Neural cell (in vitro differentiated cells): Measurements from ENCODE around the gene PBX2. TPM values are rescaled to one million over a fixed set of nuclear protein-coding genes. Genes with fewer than 3 reads are reported as not detected.

Source experiments
- H2AFZ ChIP-seq: fragments of 200-600, 300-800 bp; sonication (generic), shearing (Covaris generic); 2 replicates; pipeline ENCODE4 v1.6.0; 2014; ENCODE audit warnings: low read depth, mild to moderate bottlenecking, antibody characterized with exemption, low read length, moderate library complexity
- H3F3A ChIP-seq: fragments of 200-600 bp; shearing (Covaris generic); 2 replicates; pipeline ENCODE4 v1.6.1; 2016; ENCODE audit warnings: mild to moderate bottlenecking, moderate library complexity, mixed read lengths, antibody characterized with exemption, low read length; ENCODE audit not compliant: insufficient read depth, poor library complexity, severe bottlenecking
- H3K27ac ChIP-seq: fragments of 200-600, 300-800 bp; sonication (generic), shearing (Covaris generic); 2 replicates; pipeline ENCODE4 v1.5.1; 2014; ENCODE audit warnings: mild to moderate bottlenecking, low read length, moderate library complexity
- H3K27me3 ChIP-seq: fragments of 300-800, 200-600 bp; sonication (generic), shearing (Covaris generic); 2 replicates; pipeline ENCODE4 v1.6.0; 2014; ENCODE audit warnings: mild to moderate bottlenecking, low read depth, low read length, moderate library complexity; ENCODE audit not compliant: insufficient read depth
- H3K36me3 ChIP-seq: fragments of 300-800, 200-600 bp; sonication (generic), shearing (Covaris generic); 2 replicates; pipeline ENCODE4 v1.5.1; 2014; ENCODE audit warnings: mild to moderate bottlenecking, antibody characterized with exemption, low read length, moderate library complexity; ENCODE audit not compliant: insufficient read depth
- H3K4me2 ChIP-seq: fragments of 300-800, 200-600 bp; sonication (generic), shearing (Covaris generic); 2 replicates; pipeline ENCODE4 v1.6.0; 2014; ENCODE audit warnings: mild to moderate bottlenecking, low read length
- H3K4me3 ChIP-seq: fragments of 300-800, 200-600 bp; sonication (generic), shearing (Covaris generic); 2 replicates; pipeline ENCODE4 v1.5.1; 2014; ENCODE audit warnings: mild to moderate bottlenecking, low read length, moderate library complexity
- H3K79me2 ChIP-seq: fragments of 200-600 bp; shearing (Covaris generic); replicated peaks from 2 replicates; pipeline ENCODE4 v1.6.0; 2014; ENCODE audit warnings: mild to moderate bottlenecking, low read length, moderate library complexity; ENCODE audit not compliant: insufficient read depth
- H3K9ac ChIP-seq: fragments of 300-800, 200-600 bp; sonication (generic), shearing (Covaris generic); 2 replicates; pipeline ENCODE4 v1.6.1; 2016; ENCODE audit warnings: mild to moderate bottlenecking, low read length, mixed read lengths
- H3K9me2 ChIP-seq: fragments of 200-600 bp; shearing (Covaris generic); 2 replicates; pipeline ENCODE4 v1.6.1; 2016; ENCODE audit warnings: mild to moderate bottlenecking, low read length, mixed read lengths; ENCODE audit not compliant: insufficient read depth
- H3K9me3 ChIP-seq: fragments of 200-600, 300-800 bp; sonication (generic), shearing (Covaris generic); 2 replicates; pipeline ENCODE4 v1.6.1; 2016; ENCODE audit warnings: mild to moderate bottlenecking, mixed run types, low read length, moderate library complexity, mixed read lengths
- H4K20me1 ChIP-seq: fragments of 200-600 bp; shearing (Covaris generic); 2 replicates; pipeline ENCODE4 v1.6.1; 2016; ENCODE audit warnings: mild to moderate bottlenecking, mixed run types; ENCODE audit not compliant: insufficient read depth
- CTCF ChIP-seq: fragments of 450-650 bp; IDR thresholded peaks from 2 replicates; pipeline ENCODE4 v1.5.1; 2014; ENCODE audit warnings: antibody characterized with exemption, mild to moderate bottlenecking, moderate library complexity; ENCODE audit not compliant: poor library complexity, severe bottlenecking
- EP300 ChIP-seq: fragments of 450-650 bp; conservative IDR thresholded peaks from 2 replicates; pipeline ENCODE4 v1.6.1; 2014; ENCODE audit warnings: antibody characterized with exemption, mild to moderate bottlenecking, moderate library complexity; ENCODE audit not compliant: poor library complexity, severe bottlenecking
- EZH2 ChIP-seq: fragments of 200-600, 300-800 bp; shearing (Covaris generic), sonication (generic); IDR thresholded peaks from 2 replicates; pipeline ENCODE4 v1.6.1; 2014; ENCODE audit warnings: antibody characterized with exemption, low read length, borderline replicate concordance, mild to moderate bottlenecking; ENCODE audit not compliant: insufficient read depth, poor library complexity, severe bottlenecking
- MXI1 ChIP-seq: fragments of 450-650 bp; conservative IDR thresholded peaks from 2 replicates; pipeline ENCODE4 v1.6.1; 2014; ENCODE audit warnings: antibody characterized with exemption, mild to moderate bottlenecking; ENCODE audit not compliant: poor library complexity, severe bottlenecking
- POLR2AphosphoS5 ChIP-seq: IDR thresholded peaks from 2 replicates; pipeline ENCODE4 v1.6.1; 2012
- RAD21 ChIP-seq: fragments of 450-650 bp; conservative IDR thresholded peaks from 2 replicates; pipeline ENCODE4 v1.6.1; 2014; ENCODE audit warnings: antibody characterized with exemption, mild to moderate bottlenecking, moderate library complexity
- REST ChIP-seq: IDR thresholded peaks from 2 replicates; pipeline ENCODE4 v1.6.1; 2012; ENCODE audit warnings: borderline replicate concordance
- SMC3 ChIP-seq: fragments of 450-650 bp; conservative IDR thresholded peaks from 2 replicates; pipeline ENCODE4 v1.6.1; 2014; ENCODE audit warnings: antibody characterized with exemption, mild to moderate bottlenecking, moderate library complexity; ENCODE audit not compliant: poor library complexity
- TAF1 ChIP-seq: IDR thresholded peaks from 2 replicates; pipeline ENCODE4 v1.6.1; 2012; ENCODE audit warnings: low read depth
- polyA minus RNA-seq: library from RNA; depleted of rRNA, polyadenylated mRNA; stranded (reverse); fragments of >200 nt; gene quantifications from 2 replicates; pipeline ENCODE4 v1.2.3, GENCODE V29; 2014
- polyA plus RNA-seq: library from polyadenylated mRNA; depleted of rRNA; stranded (reverse); fragments of >200 nt; gene quantifications from 2 replicates; pipeline ENCODE4 v1.2.3, GENCODE V29; 2014

PBX2 gene
- polyA plus RNA-seq = 53.2 and 78.7 TPM in 2 replicates
- polyA minus RNA-seq = 83.3 and 91.3 TPM in 2 replicates

- peak within 1 kb of the TSS; percentile 79 for H2AFZ ChIP-seq
- H3K4me3 ChIP-seq = peak within 1 kb of the TSS; percentile 75
- peak within 1 kb of the TSS; percentile 89 for H3K4me2 ChIP-seq
- H4K20me1 ChIP-seq = no peaks in the 10 kb centered on the region
- peak within 1 kb of the TSS; percentile 91 for H3K27ac ChIP-seq
- no peaks in the 10 kb centered on the region for H3K9me2 ChIP-seq
- TF ChIP-seq CTCF (no peak), EZH2 (no peak), POLR2AphosphoS5 (peak; percentile 86), RAD21 (no peak), SMC3 (no peak), TAF1 (no peak), EP300 (peak; percentile 52), REST (peak; percentile 15), MXI1 (peak; percentile 26)
- H3K9ac ChIP-seq = peak within 1 kb of the TSS; percentile 94
- no peaks in the 10 kb centered on the region for H3K36me3 ChIP-seq
- no peaks in the 10 kb centered on the region for H3K27me3 ChIP-seq
- H3F3A ChIP-seq = peaks cover 5% of the 10 kb centered on the region
- H3K9me3 ChIP-seq = no peaks in the 10 kb centered on the region
- peaks cover 17% of the 10 kb centered on the region for H3K79me2 ChIP-seq
Measured at GRCh38 chr6:32190054-32190851, at the start of gene PBX2. PBX2 (minus strand) TSS chr6:32190202; CDS start chr6:32189915, 287 bp downstream.

- H3K9ac ChIP-seq = no peak overlapping the region
- H3K27me3 ChIP-seq = no peaks in the 10 kb centered on the region
- no peak overlapping the region for H3K4me2 ChIP-seq
- H3K9me3 ChIP-seq = no peaks in the 10 kb centered on the region
- no peaks in the 10 kb centered on the region for H4K20me1 ChIP-seq
- no peak overlapping the region for H3K4me3 ChIP-seq
- TF ChIP-seq POLR2AphosphoS5 (no peak), RAD21 (no peak), EP300 (no peak), TAF1 (no peak), MXI1 (no peak), CTCF (no peak)
- no peak overlapping the region for H2AFZ ChIP-seq
- no peaks in the 10 kb centered on the region for H3F3A ChIP-seq
- H3K27ac ChIP-seq = no peak overlapping the region
- H3K36me3 ChIP-seq = no peaks in the 10 kb centered on the region
- no peaks in the 10 kb centered on the region for H3K9me2 ChIP-seq
- no peaks in the 10 kb centered on the region for H3K79me2 ChIP-seq
Measured at GRCh38 chr6:32239462-32239861, 49.5 kb upstream of the PBX2 start.
